GM21390 (cell line): ENCODE data around the gene ADAMTS5.

Experiments used
- ATAC-seq: cut with Tn5 transposase; IDR thresholded peaks from one replicate; pipeline ENCODE4 v1.9.1; 2021; ENCODE audit not compliant: unreplicated experiment

ADAMTS5 gene

GRCh38 chr21:26967062-26967913, at the start of gene ADAMTS5:
TSS of gene ADAMTS5 (minus strand) at chr21:26967088. CDS start at chr21:26966391, 697 bp downstream.
- ATAC-seq: no peak

- ATAC-seq: no peak
Measured at GRCh38 chr21:27001526-27001925, 34.6 kb upstream of the ADAMTS5 start.

GRCh38 chr21:26983576-26983975, 16.7 kb upstream of the ADAMTS5 start:
- no peak for ATAC-seq

GRCh38 chr21:26982767-26983166, 15.9 kb upstream of the ADAMTS5 start:
- no peak for ATAC-seq

GRCh38 chr21:26977746-26978145, 10.9 kb upstream of the ADAMTS5 start:
- ATAC-seq: no peak

- ATAC-seq: no peak
Measured at GRCh38 chr21:26973226-26973625, 6.3 kb upstream of the ADAMTS5 start.

GRCh38 chr21:26972192-26972591, 5.3 kb upstream of the ADAMTS5 start:
- no peak for ATAC-seq

- ATAC-seq: no peak
Measured at GRCh38 chr21:26969971-26970725, 3.3 kb upstream of the ADAMTS5 start.

- no peak for ATAC-seq
Measured at GRCh38 chr21:26966649-26967061, 233 bp downstream of the ADAMTS5 start.

- no peak for ATAC-seq
Measured at GRCh38 chr21:26965907-26966581, 844 bp downstream of the ADAMTS5 start.

- no peak for ATAC-seq
Measured at GRCh38 chr21:26965040-26965906, 1.6 kb downstream of the ADAMTS5 start.

GRCh38 chr21:26964170-26964778, 2.6 kb downstream of the ADAMTS5 start:
- no peak for ATAC-seq

GRCh38 chr21:26962621-26963181, 4.2 kb downstream of the ADAMTS5 start:
- ATAC-seq: no peak

GRCh38 chr21:26961698-26962097, 5.2 kb downstream of the ADAMTS5 start:
- ATAC-seq: no peak

GRCh38 chr21:26958788-26959187, 8.1 kb downstream of the ADAMTS5 start:
- no peak for ATAC-seq

- ATAC-seq: no peak
Measured at GRCh38 chr21:26956813-26957212, 10.1 kb downstream of the ADAMTS5 start.

- ATAC-seq: no peak
Measured at GRCh38 chr21:26956216-26956615, 10.7 kb downstream of the ADAMTS5 start.

GRCh38 chr21:26954662-26955121, 12.2 kb downstream of the ADAMTS5 start:
- no peak for ATAC-seq

- no peak for ATAC-seq
Measured at GRCh38 chr21:26952374-26953066, 14.4 kb downstream of the ADAMTS5 start.
